OCI-LY7 (cell line): ENCODE measurements around the gene CARM1.

Experiments
- CTCF ChIP-seq: fragments of 200-600 bp; sonication (generic); conservative IDR thresholded peaks from 2 replicates; pipeline ENCODE4 v1.5.1; 2014; ENCODE audit warnings: mild to moderate bottlenecking, antibody characterized with exemption, low read length, moderate library complexity, mixed read lengths
- EZH2phosphoT487 ChIP-seq: fragments of 200-600 bp; sonication (generic); IDR thresholded peaks from 2 replicates; pipeline ENCODE4 v1.6.1; 2018; ENCODE audit warnings: low read depth, borderline replicate concordance, mild to moderate bottlenecking, mixed run types, antibody characterized with exemption, low read length, moderate library complexity, mixed read lengths

GRCh38 chr19:10898633-10899032 lies 27.3 kb downstream of the CARM1 start:
- TF ChIP-seq CTCF (no peak), EZH2phosphoT487 (no peak)
